MM.1S (cell line): Measurements from ENCODE around the gene NRG3.

Source experiments
- DNase-seq: peaks from one replicate; pipeline ENCODE4 v3.0.0-alpha.2; 2015
- H2AFZ ChIP-seq: fragments of 300-600 bp; sonication (generic); 2 replicates; pipeline ENCODE4 v1.6.0; 2016; ENCODE audit warnings: antibody characterized with exemption, low read length
- H3F3A ChIP-seq: fragments of 300-600 bp; sonication (generic); 2 replicates; pipeline ENCODE4 v1.6.1; 2016; ENCODE audit warnings: mild to moderate bottlenecking, antibody characterized with exemption, low read length, moderate library complexity, mixed read lengths; ENCODE audit not compliant: insufficient read depth
- H3K27ac ChIP-seq: fragments of 300-600 bp; sonication (generic); 2 replicates; pipeline ENCODE4 v1.5.1; 2016; ENCODE audit warnings: mild to moderate bottlenecking, low read length
- H3K27me3 ChIP-seq: fragments of 300-600 bp; sonication (generic); replicated peaks from 2 replicates; pipeline ENCODE4 v1.6.0; 2016; ENCODE audit warnings: low read length; ENCODE audit not compliant: insufficient read depth
- H3K36me3 ChIP-seq: fragments of 300-600 bp; sonication (generic); replicated peaks from 2 replicates; pipeline ENCODE4 v1.6.1; 2016; ENCODE audit warnings: mild to moderate bottlenecking, low read length, mixed read lengths; ENCODE audit not compliant: insufficient read depth
- H3K4me1 ChIP-seq: fragments of 300-600 bp; sonication (generic); 2 replicates; pipeline ENCODE4 v1.6.1; 2016; ENCODE audit warnings: low read length, mixed read lengths
- H3K4me2 ChIP-seq: fragments of 300-600 bp; sonication (generic); 2 replicates; pipeline ENCODE4 v1.6.0; 2016; ENCODE audit warnings: low read depth, low read length
- H3K4me3 ChIP-seq: fragments of 300-600 bp; sonication (generic); 2 replicates; pipeline ENCODE4 v1.5.1; 2016; ENCODE audit warnings: low read length, mixed read lengths
- H3K79me2 ChIP-seq: fragments of 300-600 bp; sonication (generic); 2 replicates; pipeline ENCODE4 v1.6.1; 2016; ENCODE audit warnings: mixed run types, low read length, mixed read lengths
- H3K9ac ChIP-seq: fragments of 300-600 bp; sonication (generic); 2 replicates; pipeline ENCODE4 v1.6.1; 2016; ENCODE audit warnings: low read length, mixed read lengths
- H3K9me2 ChIP-seq: fragments of 300-600 bp; sonication (generic); replicated peaks from 2 replicates; pipeline ENCODE4 v1.6.1; 2016; ENCODE audit warnings: mild to moderate bottlenecking, low read length, mixed read lengths; ENCODE audit not compliant: insufficient read depth
- H3K9me3 ChIP-seq: fragments of 300-600 bp; sonication (generic); replicated peaks from 2 replicates; pipeline ENCODE4 v1.6.1; 2016; ENCODE audit warnings: mild to moderate bottlenecking, low read length, mixed read lengths; ENCODE audit not compliant: insufficient read depth
- H4K20me1 ChIP-seq: fragments of 300-600 bp; sonication (generic); 2 replicates; pipeline ENCODE4 v1.6.1; 2016; ENCODE audit warnings: mild to moderate bottlenecking, low read length, moderate library complexity, mixed read lengths; ENCODE audit not compliant: insufficient read depth
- CTCF ChIP-seq: fragments of 300-600 bp; sonication (generic); IDR thresholded peaks from 2 replicates; pipeline ENCODE4 v1.5.1; 2016; ENCODE audit warnings: antibody characterized with exemption, low read length, mixed read lengths
- EZH2 ChIP-seq: fragments of 300-600 bp; sonication (generic); optimal IDR thresholded peaks from 2 replicates; pipeline ENCODE3; 2017; ENCODE audit warnings: low read depth, mild to moderate bottlenecking, antibody characterized with exemption, low read length, mixed read lengths
- EZH2phosphoT487 ChIP-seq: fragments of 300-600 bp; sonication (generic); IDR thresholded peaks from 2 replicates; pipeline ENCODE4 v1.6.1; 2018; ENCODE audit warnings: antibody characterized with exemption, low read length

Gene NRG3

DNA sequence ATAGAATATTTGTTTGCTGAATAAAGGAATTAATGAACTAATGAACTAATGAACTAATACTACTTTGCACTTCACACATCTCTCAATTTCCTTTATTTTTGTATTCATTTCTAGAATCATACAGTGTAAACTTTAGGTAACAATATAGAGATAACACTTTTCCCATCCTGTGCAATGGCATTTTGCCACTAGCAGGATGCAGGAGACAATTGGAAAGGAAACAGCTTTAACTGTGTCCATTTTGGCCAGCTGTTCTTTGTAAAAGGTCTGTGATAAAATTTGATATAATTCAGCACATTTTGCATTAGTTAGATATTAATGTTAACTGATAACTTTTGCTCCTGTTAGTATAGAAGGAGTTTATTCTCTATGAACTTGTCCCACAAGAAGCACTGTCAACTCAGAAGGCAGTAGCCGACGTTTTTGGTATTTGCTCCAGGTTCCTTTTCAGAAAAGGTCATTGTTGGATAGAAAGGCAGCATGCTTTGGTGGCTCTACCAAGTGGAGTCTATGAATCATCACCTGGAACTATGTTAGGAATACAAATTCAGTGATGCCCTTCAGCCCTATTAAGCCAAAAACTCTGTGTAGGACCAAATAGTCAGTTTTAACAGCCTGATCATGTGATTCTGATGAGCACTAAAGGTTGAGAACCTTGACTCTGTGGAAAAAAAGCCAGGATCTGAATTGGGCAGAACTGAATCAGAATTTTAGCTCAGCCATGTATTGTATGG, 86.6 kb downstream of the NRG3 start:
- no peaks in the 10 kb centered on the region for H3K9me3 ChIP-seq
- no peaks in the 10 kb centered on the region for H4K20me1 ChIP-seq
- TF ChIP-seq CTCF, result no peak
- no peak for TF ChIP-seq EZH2phosphoT487
- TF ChIP-seq EZH2, result no peak
- H3K27me3 ChIP-seq, result no peaks in the 10 kb centered on the region
- no peaks in the 10 kb centered on the region for H3K9me2 ChIP-seq
- no peaks in the 10 kb centered on the region for H3F3A ChIP-seq
- no peak overlapping the region for H2AFZ ChIP-seq
- H3K9ac ChIP-seq, result no peak overlapping the region
- DNase-seq, result no peak
- H3K27ac ChIP-seq, result no peak overlapping the region
- H3K4me1 ChIP-seq, result no peaks in the 10 kb centered on the region
- H3K79me2 ChIP-seq, result no peaks in the 10 kb centered on the region; the same call in 1 of the 2 replicates
- no peaks in the 10 kb centered on the region for H3K36me3 ChIP-seq
- no peak overlapping the region for H3K4me2 ChIP-seq
- H3K4me3 ChIP-seq, result no peak overlapping the region

- no peaks in the 10 kb centered on the region for H3K9me2 ChIP-seq
- H3K9ac ChIP-seq, result no peak overlapping the region
- H4K20me1 ChIP-seq, result no peaks in the 10 kb centered on the region
- no peak overlapping the region for H3K27ac ChIP-seq
- H3K9me3 ChIP-seq, result no peaks in the 10 kb centered on the region
- no peak for DNase-seq
- H3K4me2 ChIP-seq, result no peak overlapping the region
- H3K27me3 ChIP-seq, result no peaks in the 10 kb centered on the region
- H3K4me3 ChIP-seq, result no peak overlapping the region
- no peaks in the 10 kb centered on the region for H3F3A ChIP-seq
- no peak overlapping the region for H2AFZ ChIP-seq
- H3K36me3 ChIP-seq, result no peaks in the 10 kb centered on the region
- no peaks in the 10 kb centered on the region for H3K4me1 ChIP-seq
- TF ChIP-seq EZH2 (no peak), CTCF (no peak), EZH2phosphoT487 (no peak)
- H3K79me2 ChIP-seq, result peaks cover 3% of the 10 kb centered on the region; the same call in 1 of the 2 replicates
These were observed 88.6 kb downstream of the NRG3 start for GRCh38 chr10:81963606-81964005.

DNA sequence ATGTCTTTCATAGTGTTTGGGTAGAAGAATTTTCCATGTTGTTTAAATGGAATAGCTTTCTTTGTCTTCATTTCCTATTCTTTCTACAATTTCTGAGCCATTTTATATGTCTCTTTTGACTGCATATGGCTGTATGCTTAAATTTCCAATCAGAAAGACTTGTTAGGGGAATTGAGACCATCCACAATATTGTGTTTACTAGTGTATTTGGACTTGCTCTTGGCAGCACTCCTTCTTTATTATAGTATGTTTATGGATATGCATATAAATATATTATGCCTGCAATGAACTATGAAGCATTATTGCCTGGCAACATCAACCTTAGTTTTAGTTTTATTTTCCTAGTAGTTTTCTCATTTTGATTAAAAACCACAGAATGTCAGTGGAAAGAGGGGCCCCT, 92.7 kb downstream of the NRG3 start:
- TF ChIP-seq CTCF, result no peak
- TF ChIP-seq EZH2phosphoT487, result no peak
- no peak for TF ChIP-seq EZH2
- Histone ChIP-seq H3K79me2 (0 out of 2 replicates have a peak, but pooled peaks cover 7% of the 10 kb centered on the region), H3K4me1 (no peaks in the 10 kb centered on the region), H3K9ac (no peak overlapping the region), H4K20me1 (no peaks in the 10 kb centered on the region), H3K9me2 (no peaks in the 10 kb centered on the region), H3K9me3 (no peaks in the 10 kb centered on the region), H3K36me3 (no peaks in the 10 kb centered on the region), H3K27ac (no peak overlapping the region), H3K4me2 (no peak overlapping the region), H3K4me3 (no peak overlapping the region), H3F3A (no peaks in the 10 kb centered on the region), H2AFZ (no peak overlapping the region), H3K27me3 (no peaks in the 10 kb centered on the region)
- DNase-seq, result no peak
